HG02678 (cell line): ENCODE results near the gene PRDM1.

Experiments used
- ATAC-seq: cut with Tn5 transposase; IDR thresholded peaks from one replicate; pipeline ENCODE4 v1.9.1; 2021; ENCODE audit warnings: mild to moderate bottlenecking, moderate library complexity; ENCODE audit not compliant: unreplicated experiment

PRDM1 gene

GRCh38 chr6:106114492-106114891 is 28.4 kb downstream of the PRDM1 start:
- ATAC-seq: peak; percentile 84

GRCh38 chr6:106115286-106115685 is 29.1 kb downstream of the PRDM1 start:
- no peak for ATAC-seq

DNA sequence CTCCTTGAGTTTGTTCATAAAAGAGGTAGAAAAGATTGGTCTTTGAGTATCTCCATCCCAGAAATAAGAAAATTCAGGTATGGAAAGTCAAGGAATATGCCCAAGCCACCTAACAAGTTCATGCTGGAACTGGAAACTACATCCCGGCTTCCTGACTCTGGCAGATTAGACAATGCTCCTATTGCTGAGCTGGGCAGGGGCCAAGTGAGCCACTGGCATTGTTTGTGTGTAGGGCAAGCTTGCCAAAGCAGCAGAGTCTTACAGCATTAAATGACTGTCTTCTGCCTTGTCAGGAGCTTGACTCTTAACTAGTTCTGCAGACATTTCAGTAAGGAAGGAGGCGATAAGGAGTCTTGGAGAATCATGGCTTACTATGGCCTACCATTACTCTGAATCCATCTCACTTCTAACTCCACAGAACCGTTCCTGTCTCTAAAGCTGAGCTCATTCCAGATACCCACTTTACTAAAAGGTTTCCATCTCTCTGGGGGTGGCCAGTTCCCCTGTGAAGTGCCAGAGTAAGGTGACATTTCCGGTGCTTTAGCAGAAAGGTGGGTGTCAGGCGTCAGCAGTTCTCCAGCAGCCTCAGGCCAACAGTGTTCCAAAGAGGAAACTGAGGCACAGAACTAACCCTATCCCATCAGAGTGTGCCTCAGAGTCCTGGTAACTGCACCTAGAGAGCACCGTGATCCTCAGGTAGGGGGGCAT is 30.1 kb downstream of the PRDM1 start:
- ATAC-seq: no peak

DNA sequence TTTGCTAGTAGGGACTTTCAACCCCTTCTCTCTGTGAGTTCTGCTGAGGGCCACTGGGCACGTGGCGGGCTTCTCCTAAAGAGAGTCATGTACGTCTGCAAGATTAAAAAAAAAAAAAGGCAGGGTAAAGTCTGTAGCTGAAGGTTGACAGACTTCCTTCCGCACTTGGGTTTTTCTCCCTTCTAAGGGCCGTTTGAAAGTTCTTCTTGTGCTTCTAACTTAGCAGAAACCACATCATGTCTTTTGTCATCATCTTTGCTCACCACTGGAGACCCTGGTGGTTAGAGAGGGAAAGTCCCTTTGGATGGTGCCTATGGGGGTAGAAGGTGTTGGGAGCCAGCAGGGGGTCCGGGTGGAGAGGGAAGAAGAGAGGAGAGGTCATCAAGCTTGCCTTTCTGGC is 31.4 kb downstream of the PRDM1 start:
- ATAC-seq: no peak

DNA sequence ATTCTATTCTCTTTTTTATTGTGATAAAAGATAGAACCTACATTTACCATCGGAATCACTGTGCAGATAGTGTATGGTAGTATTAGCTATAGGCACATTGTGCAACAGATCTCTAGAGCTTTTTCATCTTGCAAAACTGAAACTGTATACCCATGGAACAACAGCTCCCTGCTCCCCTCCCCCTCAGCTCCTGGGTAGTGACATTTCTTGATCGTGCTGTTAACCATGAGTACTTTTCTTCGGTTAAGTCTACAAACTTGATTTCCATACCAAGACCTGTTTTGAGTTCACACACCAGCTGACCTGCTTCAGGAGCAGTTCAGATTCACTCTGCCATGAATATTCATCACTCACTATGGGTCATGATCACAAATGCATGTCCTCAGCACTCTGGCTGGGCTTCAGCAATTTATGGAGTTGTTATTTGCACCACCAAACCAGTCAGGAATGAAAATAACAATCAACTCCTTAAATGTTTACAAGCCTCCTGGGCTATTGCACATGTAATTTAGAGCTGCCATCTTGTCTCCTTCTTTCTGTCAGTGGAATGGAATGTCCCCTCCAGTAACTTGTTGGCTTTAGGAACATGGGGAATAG is 32.8 kb downstream of the PRDM1 start:
- no peak for ATAC-seq

GRCh38 chr6:106119546-106119945 is 33.4 kb downstream of the PRDM1 start:
- ATAC-seq: no peak

DNA sequence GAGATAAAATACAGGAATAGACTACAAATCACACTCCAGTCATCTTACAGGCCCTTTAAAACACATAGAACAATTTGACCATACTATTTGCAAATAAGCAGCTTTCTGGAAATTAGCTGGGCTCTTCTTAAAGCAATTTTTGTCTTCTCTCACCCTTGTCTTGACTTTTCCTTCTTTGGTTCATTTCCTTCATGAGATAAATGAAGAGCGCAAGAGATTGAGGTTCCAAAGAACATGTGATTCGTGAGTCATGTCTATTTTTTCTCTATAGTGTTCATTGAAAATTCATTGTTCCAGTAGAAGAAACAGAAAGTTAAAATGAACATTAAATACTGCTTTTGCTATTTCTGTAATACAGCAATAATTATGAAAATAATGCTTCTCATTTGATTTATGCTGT is 33.9 kb downstream of the PRDM1 start:
- ATAC-seq: no peak

DNA sequence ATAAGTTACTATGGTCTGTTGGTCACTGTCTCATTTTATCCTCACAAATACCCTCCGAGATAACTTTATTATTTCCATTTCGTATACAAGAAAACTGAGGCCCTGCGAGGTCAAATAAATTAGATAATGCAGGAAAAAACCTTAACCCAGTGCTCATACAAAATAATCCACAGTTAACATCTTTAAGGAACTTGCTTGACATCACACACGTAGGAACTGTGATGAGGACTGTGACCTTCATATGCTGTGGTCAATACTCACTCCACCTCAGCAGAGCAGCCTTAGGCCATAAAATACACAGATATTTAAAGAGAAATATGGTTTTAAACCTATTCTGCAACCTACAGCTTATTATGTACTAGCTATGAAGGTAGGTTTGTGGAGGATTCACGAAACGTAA is 34.3 kb downstream of the PRDM1 start:
- no peak for ATAC-seq

DNA sequence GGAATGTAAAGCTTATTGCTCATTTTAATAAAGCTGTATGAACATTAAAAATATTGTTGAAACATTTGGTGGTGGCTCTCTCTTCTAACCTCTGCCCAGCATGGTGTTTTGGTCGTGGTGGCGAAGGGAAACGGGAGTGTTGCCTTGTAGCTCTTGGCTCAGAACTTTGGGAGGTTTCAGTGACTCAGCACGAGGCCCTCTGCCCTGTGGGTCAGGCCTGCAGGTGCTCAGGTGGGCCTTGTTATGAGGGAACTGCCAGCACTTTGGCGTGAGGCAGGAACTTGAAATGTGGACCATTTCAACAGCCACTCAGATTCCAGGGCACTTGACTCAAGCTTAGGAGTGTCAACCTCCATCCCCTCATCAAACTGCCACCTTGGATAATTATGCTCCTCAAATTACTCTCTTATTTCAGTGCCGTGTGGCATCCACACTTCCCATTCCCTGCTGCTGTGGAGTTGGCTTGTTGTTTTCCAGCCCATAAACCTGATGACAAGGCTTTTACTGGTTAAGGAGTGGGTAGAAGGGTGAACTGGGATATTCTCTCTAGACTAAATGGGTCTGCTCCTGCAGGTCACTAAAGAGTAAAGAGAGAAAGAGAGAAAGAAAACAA is 36.3 kb downstream of the PRDM1 start:
- ATAC-seq: no peak

DNA sequence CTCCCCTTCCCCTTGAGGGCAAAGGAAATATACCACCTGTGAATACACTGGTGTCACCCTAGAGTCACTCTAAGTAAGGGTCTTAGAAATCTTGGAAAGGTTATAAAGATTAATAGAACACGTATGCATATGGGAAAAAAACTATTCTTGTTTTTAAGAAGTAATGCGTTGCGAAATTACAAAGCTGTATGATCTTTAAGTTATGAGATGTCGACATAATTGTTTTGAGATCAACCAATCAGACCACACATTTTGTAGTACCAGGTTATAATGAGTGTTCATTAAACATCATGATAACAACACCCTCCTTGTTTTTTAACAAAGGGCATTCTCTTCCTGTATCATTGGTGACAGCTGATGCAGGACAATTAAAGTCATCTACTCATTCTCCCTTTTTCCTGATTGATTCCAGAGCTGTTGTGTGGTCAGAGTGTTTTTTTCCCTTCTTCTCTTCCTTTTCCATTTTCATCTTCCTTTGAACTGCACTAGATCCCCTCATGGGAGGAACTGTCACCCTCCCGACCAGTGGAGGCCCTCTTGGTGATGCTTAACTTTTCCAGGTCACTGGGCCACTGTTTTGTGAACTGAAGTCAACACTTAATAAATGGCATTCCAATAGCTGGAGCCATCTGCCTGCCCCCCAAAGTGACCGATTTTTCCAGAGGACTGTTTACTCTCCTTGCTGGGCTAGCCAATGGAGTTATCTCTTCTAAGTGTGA is 37.0 kb downstream of the PRDM1 start:
- ATAC-seq: no peak

DNA sequence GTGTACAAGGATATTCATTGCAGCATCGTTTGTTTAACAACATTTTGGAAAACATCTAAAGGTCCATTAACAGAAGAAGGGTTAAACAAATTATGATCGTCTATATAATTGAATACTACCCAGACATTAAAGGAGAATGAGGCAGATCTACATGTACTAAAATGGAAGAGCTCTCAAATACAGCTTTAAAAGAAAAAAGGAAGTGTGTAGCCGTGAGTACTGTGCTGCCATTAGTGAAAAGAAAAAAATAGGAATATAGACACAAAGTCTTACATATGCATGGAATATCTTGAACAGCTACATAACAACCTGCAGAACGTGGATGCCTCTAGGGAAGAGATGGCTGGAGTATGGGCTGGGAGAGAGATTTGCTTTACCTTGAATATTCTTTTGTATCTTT is 37.9 kb downstream of the PRDM1 start:
- no peak for ATAC-seq

DNA sequence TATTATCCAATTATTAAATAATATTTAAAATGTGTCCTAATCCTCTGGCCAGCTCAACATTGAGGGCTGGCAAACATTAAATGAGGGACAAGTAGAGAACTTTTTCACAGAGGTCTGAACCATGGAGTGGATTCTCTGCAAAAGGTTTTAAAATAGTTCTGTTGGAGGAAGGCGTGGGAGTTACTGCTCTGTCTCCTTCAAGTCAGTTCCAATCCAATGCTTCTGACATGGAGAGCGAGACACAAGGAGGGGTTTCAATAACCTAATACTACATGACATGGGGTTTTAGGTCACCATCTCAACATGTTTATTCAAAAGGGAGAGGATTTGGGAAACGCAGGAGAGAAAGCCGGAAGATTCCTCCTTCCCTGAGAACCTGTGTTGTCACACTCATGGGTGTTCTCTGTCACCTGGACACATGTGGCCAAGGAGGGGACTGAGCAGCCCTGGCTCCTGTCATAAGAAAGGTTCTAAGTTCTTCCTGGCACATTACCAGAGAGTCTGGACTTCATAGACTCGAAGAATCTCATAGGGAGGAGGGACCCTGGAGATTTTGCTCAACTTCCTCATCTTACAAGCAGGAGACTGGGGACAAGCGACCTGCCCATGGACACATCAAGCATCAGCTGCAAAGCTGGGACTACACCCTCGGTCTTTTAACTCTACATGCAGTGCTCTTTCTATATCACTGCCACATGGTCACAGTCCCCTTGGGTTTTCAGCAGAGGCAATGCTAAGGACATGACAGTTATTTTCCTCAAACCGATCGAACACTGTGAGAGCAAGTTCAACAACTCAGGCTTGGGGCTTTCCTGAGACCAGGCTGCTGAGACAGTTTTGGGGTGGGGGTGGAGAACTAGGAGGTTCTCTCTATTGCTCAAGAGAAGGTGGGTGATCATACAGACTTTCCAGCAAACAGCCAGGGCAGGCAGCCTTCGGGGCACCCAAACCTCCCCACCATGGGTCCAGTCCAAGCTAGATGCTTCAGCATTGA is 38.6 kb downstream of the PRDM1 start:
- no peak for ATAC-seq

DNA sequence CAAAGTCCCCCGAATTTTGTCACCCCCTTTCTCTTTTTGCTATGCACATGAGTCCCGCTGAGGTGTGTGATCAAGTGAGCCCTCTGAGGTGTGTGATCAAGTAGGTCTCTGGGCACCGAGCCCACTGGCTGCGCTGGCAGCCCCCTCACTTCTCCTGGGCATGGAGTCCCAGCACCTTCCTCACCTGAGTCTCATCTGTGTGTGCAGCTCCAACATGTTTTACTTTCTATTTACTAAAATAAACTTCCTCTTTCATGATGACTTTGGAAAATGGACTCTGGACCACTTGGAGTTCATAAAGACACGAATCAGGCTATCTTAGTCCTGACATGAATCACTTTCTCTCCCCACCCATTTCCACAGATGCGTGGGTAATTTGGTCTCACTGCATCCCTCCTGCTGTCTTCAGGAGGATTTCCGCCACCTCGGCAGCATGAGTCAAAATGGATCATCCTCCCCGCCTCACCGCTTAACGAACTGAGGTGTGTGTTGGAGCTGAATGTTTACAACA is 39.8 kb downstream of the PRDM1 start:
- ATAC-seq: peak; percentile 36

DNA sequence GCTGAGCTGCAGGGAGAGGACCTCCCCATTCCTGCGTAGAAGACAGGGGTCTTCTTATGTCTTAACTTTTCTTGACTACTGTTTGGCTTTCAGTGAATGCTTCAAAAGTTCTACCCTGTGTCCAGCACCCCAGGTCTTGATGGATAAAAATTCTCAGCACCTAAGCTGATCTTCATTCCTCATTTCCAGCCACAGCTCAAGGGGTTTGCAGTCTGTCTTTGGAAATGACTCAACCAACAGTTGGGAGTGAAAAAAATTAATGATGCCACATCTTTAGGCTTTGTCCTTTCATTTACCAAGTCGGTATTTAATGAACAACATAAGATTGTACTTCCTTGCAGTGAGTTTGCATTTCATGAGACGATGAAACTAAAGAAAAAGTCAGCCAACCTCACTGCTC is 40.3 kb downstream of the PRDM1 start:
- no peak for ATAC-seq

DNA sequence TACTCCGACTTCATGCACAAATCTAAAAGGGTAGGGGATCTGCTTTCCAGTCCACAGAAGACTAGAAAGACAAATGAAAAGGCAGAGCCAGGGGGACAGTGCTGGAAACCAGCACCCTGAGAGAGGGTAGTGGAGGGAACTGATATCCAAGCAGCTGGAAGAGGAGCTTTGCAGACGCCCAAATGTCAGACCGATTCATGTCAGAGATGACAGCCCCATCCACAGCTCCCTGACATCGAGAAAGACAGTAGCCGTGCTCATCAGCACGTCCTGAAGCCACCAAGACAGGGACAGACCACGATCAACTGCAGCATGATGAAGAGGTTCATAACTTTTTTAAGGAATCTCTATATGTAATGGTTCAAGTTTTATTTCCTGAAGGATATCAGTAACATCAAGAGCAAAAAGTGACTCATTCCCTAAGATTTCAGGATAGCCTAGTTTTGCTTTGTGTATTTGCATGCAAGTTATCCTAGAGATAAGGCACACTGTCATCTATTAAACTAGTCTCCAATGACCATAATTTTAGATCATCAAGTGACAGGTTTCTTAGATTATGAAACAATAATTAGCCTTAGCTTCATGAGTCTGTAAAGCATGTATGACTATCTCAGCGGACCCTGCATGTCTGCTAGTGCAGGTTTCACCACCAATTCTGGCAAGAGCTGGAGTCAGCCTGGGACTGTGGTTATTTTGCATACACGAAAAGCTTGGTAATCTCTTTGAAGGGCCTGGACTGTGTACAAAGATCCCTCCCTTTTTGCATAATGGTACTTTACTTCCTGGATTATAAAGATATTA is 43.0 kb downstream of the PRDM1 start:
- ATAC-seq: no peak

GRCh38 chr6:106132153-106132698 is 46.1 kb downstream of the PRDM1 start:
- no peak for ATAC-seq

DNA sequence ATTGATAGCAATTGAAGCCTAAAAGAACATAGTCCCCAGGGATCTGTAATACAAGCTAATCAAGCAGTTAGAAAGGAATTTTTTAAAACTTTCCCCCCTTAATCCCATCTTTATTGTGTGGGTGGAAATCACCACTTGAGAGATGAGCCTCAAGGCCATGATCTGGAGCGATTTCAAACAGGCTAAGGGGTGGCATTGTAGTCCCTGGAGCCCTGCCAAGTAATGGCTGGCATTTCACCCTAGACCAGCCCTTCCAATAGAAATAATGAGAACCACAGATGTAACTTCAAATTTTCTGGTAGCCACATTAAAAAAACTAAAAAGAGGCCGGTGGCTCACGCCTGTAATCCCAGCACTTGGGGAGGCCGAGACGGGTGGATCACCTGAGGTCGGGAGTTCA is 46.9 kb downstream of the PRDM1 start:
- ATAC-seq: no peak

GRCh38 chr6:106134087-106134770 is 48.1 kb downstream of the PRDM1 start:
- no peak for ATAC-seq
